Measurements from ENCODE around the gene EPG5. TPM values are rescaled to one million over a fixed set of nuclear protein-coding genes. Genes with fewer than 3 reads are reported as not detected.

Gene EPG5
- total RNA-seq, 1 experiment from 2014 or later, result 16.7 TPM

- Histone ChIP-seq H3K4me1 (ENCODE audit: insufficient read depth, low read length, poor library complexity, severe bottlenecking) (no peaks in the 10 kb centered on the region), H3K4me3 (ENCODE audit: low read depth, low read length, poor library complexity, severe bottlenecking) (no peak overlapping the region), H3K27me3 (replicated peaks; ENCODE audit: insufficient read depth, low read depth, low read length, poor library complexity) (peaks cover 53% of the 10 kb centered on the region), H3K9me3 (ENCODE audit: low read depth, low read length, poor library complexity, severe bottlenecking) (no peaks in the 10 kb centered on the region), H3K36me3 (ENCODE audit: insufficient read depth, low read length, poor library complexity, severe bottlenecking) (no peaks in the 10 kb centered on the region), H3K27ac (ENCODE audit: low read depth, low read length, poor library complexity, severe bottlenecking) (no peak overlapping the region)
- no peak for DNase-seq (ENCODE audit: low spot score)
- ChIA-PET POLR2A (ENCODE audit: low non-redundant PET) (no interaction called here), CTCF (no interaction called here)
- intact Hi-C loops (cut with micrococcal nuclease; ENCODE audit: unreplicated experiment), result no loop called here
- TF ChIP-seq EZH2 (IDR thresholded peaks at IDR 0.05; ENCODE audit: borderline replicate concordance, low read depth, low read length, poor library complexity, severe bottlenecking), result no peak
- no peak for TF ChIP-seq CTCF (conservative IDR thresholded peaks at IDR 0.05; ENCODE audit: low read depth, low read length)
- BruUV-seq (replicated peaks), result no TSS peak
These were observed 132.8 kb downstream of the EPG5 start for GRCh38 chr18:45834306-45834705.

- H3K36me3 ChIP-seq (ENCODE audit: insufficient read depth, low read length, poor library complexity, severe bottlenecking), result no peaks in the 10 kb centered on the region
- H3K4me3 ChIP-seq (ENCODE audit: low read depth, low read length, poor library complexity, severe bottlenecking), result no peak overlapping the region
- BruUV-seq (replicated peaks), result no TSS peak
- no peaks in the 10 kb centered on the region for H3K9me3 ChIP-seq (ENCODE audit: low read depth, low read length, poor library complexity, severe bottlenecking)
- H3K27ac ChIP-seq (ENCODE audit: low read depth, low read length, poor library complexity, severe bottlenecking), result no peak overlapping the region
- DNase-seq (ENCODE audit: low spot score), result no peak
- H3K4me1 ChIP-seq (ENCODE audit: insufficient read depth, low read length, poor library complexity, severe bottlenecking), result no peaks in the 10 kb centered on the region
- H3K27me3 ChIP-seq (replicated peaks; ENCODE audit: insufficient read depth, low read depth, low read length, poor library complexity), result peaks cover 48% of the 10 kb centered on the region
- CTCF ChIA-PET, result no interaction called here
- POLR2A ChIA-PET (ENCODE audit: low non-redundant PET), result no interaction called here
- no peak for TF ChIP-seq CTCF (conservative IDR thresholded peaks at IDR 0.05; ENCODE audit: low read depth, low read length)
- no peak for TF ChIP-seq EZH2 (IDR thresholded peaks at IDR 0.05; ENCODE audit: borderline replicate concordance, low read depth, low read length, poor library complexity, severe bottlenecking)
- intact Hi-C loops (cut with micrococcal nuclease; ENCODE audit: unreplicated experiment), result no loop called here
These were observed 133.3 kb downstream of the EPG5 start for GRCh38 chr18:45833846-45834245.

- no peaks in the 10 kb centered on the region for H3K36me3 ChIP-seq (ENCODE audit: insufficient read depth, low read length, poor library complexity, severe bottlenecking)
- TF ChIP-seq CTCF (conservative IDR thresholded peaks at IDR 0.05; ENCODE audit: low read depth, low read length) (no peak), EZH2 (IDR thresholded peaks at IDR 0.05; ENCODE audit: borderline replicate concordance, low read depth, low read length, poor library complexity, severe bottlenecking) (no peak)
- peaks cover 7% of the 10 kb centered on the region for H3K4me1 ChIP-seq (ENCODE audit: insufficient read depth, low read length, poor library complexity, severe bottlenecking)
- ChIA-PET POLR2A (ENCODE audit: low non-redundant PET) (no interaction called here), CTCF (no interaction called here)
- no peak overlapping the region for H3K27ac ChIP-seq (ENCODE audit: low read depth, low read length, poor library complexity, severe bottlenecking)
- H3K4me3 ChIP-seq (ENCODE audit: low read depth, low read length, poor library complexity, severe bottlenecking), result no peak overlapping the region
- intact Hi-C loops (cut with micrococcal nuclease; ENCODE audit: unreplicated experiment), result no loop called here
- BruUV-seq (replicated peaks), result no TSS peak
- no peak for DNase-seq (ENCODE audit: low spot score)
- H3K27me3 ChIP-seq (replicated peaks; ENCODE audit: insufficient read depth, low read depth, low read length, poor library complexity), result peaks cover 19% of the 10 kb centered on the region
- no peaks in the 10 kb centered on the region for H3K9me3 ChIP-seq (ENCODE audit: low read depth, low read length, poor library complexity, severe bottlenecking)
These were observed 136.2 kb downstream of the EPG5 start for GRCh38 chr18:45830917-45831316.
